ENCODE measurements around the gene IRS1. TPM values are rescaled to one million over a fixed set of nuclear protein-coding genes. Genes with fewer than 3 reads are reported as not detected.

Gene IRS1
- polyA plus RNA-seq, 1 of the 3 experiments (the other 2 are of a cell fraction): 16.5 TPM

DNA sequence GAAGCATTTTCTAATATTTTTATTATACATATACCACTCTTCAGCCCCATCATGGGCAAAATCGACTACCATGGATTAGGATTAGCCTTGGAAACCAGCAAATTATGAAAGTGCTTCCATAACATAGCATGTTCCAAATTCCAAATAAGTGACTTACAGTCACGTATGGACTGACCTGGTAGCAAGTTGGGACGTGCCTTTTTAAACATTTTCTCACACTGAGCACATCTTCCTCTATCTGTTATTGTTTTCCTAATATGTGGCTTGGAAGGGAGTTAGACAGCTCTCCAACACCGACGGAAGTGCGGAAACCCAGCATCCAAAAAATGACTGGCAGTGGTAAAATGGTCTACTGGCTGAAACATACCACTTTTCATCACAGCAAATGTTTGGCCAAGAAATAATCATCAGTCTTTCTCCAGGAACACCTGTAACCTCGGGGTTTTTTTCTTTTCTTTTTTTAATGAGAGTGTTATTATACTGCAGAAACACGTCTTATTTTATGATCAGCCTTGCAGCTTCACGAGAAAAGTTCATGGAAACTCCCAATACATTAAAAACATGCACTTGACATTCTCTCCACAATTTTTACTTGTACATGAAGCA lies 107.0 kb downstream of the IRS1 start:
- Histone ChIP-seq H3K9ac (no peak overlapping the region), H3K27me3 (ENCODE audit: insufficient read depth) (no peaks in the 10 kb centered on the region), H3K9me2 (no peaks in the 10 kb centered on the region), H3K79me2 (ENCODE audit: insufficient read depth) (no peaks in the 10 kb centered on the region), H3K4me1 (ENCODE audit: control insufficient read depth in 1 of 2, insufficient read depth in 2 of 2, low read depth in 1 of 2, low read length in 1 of 2) (peaks cover 0 to 2% of the 10 kb centered on the region in 2 experiments; a peak in 3 of 4 replicates), H3K36me3 (replicated peaks in 1 of 2; ENCODE audit: control insufficient read depth in 1 of 2, insufficient read depth in 2 of 2, low read length in 1 of 2) (no peaks in the 10 kb centered on the region), H3K4me3 (ENCODE audit: low read depth in 2 of 2, low read length in 1 of 2) (no peak overlapping the region), H3F3A (replicated peaks; ENCODE audit: insufficient read depth) (no peaks in the 10 kb centered on the region), H3K4me2 (no peak overlapping the region), H4K20me1 (ENCODE audit: insufficient read depth) (no peaks in the 10 kb centered on the region), H2AFZ (ENCODE audit: low read depth) (no peak overlapping the region), H3K27ac (ENCODE audit: low read depth in 2 of 2, low read length in 1 of 2) (no peak overlapping the region), H3K9me3 (no peaks in the 10 kb centered on the region)
- 50% methylated on average over 9 of the region's 9 CpGs for WGBS (ENCODE audit: low lambda C conversion rate)
- CTCF ChIA-PET: no interaction called here
- TF ChIP-seq, protein P1, sequence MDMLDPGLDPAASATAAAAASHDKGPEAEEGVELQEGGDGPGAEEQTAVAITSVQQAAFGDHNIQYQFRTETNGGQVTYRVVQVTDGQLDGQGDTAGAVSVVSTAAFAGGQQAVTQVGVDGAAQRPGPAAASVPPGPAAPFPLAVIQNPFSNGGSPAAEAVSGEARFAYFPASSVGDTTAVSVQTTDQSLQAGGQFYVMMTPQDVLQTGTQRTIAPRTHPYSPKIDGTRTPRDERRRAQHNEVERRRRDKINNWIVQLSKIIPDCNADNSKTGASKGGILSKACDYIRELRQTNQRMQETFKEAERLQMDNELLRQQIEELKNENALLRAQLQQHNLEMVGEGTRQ (IDR thresholded peaks at IDR 0.05; ENCODE audit: borderline replicate concordance, low read depth, low read length): no peak
- TF ChIP-seq RXRA (IDR thresholded peaks at IDR 0.05; ENCODE audit: borderline replicate concordance, low read depth): no peak
- no peak for TF ChIP-seq JUND (IDR thresholded peaks at IDR 0.05)
- no peak for TF ChIP-seq FOXM1 (IDR thresholded peaks at IDR 0.05; ENCODE audit: low read depth)
- no peak for TF ChIP-seq GABPA (IDR thresholded peaks at IDR 0.05; ENCODE audit: low read depth)
- TF ChIP-seq, protein P2, sequence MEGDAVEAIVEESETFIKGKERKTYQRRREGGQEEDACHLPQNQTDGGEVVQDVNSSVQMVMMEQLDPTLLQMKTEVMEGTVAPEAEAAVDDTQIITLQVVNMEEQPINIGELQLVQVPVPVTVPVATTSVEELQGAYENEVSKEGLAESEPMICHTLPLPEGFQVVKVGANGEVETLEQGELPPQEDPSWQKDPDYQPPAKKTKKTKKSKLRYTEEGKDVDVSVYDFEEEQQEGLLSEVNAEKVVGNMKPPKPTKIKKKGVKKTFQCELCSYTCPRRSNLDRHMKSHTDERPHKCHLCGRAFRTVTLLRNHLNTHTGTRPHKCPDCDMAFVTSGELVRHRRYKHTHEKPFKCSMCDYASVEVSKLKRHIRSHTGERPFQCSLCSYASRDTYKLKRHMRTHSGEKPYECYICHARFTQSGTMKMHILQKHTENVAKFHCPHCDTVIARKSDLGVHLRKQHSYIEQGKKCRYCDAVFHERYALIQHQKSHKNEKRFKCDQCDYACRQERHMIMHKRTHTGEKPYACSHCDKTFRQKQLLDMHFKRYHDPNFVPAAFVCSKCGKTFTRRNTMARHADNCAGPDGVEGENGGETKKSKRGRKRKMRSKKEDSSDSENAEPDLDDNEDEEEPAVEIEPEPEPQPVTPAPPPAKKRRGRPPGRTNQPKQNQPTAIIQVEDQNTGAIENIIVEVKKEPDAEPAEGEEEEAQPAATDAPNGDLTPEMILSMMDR (IDR thresholded peaks at IDR 0.05): no peak
- no peak for TF ChIP-seq CHD2 (IDR thresholded peaks at IDR 0.05; ENCODE audit: low read length, partially characterized antibody)
- no peak for TF ChIP-seq EP300 (IDR thresholded peaks at IDR 0.05; ENCODE audit: borderline replicate concordance in 1 of 2, low read depth in 1 of 2, low read length in 1 of 2)
- TF ChIP-seq NFIC (IDR thresholded peaks at IDR 0.05; ENCODE audit: borderline replicate concordance): no peak
- DNase-seq: no peak
- POLR2A ChIA-PET: no interaction called here

DNA sequence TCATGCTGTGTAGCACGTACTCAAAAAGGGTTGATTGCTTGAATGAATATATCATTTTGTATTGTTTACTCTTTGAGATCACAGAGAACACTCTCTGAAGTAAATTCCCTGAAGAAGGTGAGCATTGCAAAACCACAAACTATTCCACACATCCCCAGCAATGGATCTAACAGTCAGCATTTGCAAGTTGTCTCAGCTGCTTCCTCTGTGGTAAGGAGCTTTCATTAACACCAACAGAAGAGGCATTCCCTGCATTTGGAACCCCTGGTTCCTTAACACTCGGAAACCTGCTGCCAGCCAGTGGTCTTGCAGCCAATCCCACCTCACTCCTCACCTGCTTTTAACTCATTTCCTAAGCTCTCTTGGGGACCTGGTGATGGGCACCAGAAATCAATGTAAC lies 108.4 kb downstream of the IRS1 start:
- ChIA-PET POLR2A (interaction anchor here (0.6 kb wide), 1 partner anchor 81 kb away, joined by 6 read pairs; no protein-coding TSS in a partner anchor), CTCF (no interaction called here)
- 63% methylated on average over 2 of the region's 2 CpGs for WGBS (ENCODE audit: low lambda C conversion rate)
- no peak overlapping the region for H3K9ac ChIP-seq
- H3K4me1 ChIP-seq (ENCODE audit: control insufficient read depth in 1 of 2, insufficient read depth in 2 of 2, low read depth in 1 of 2, low read length in 1 of 2): peaks cover 0 to 2% of the 10 kb centered on the region in 2 experiments; a peak in 3 of 4 replicates
- no peaks in the 10 kb centered on the region for H3F3A ChIP-seq (replicated peaks; ENCODE audit: insufficient read depth)
- H3K9me2 ChIP-seq: no peaks in the 10 kb centered on the region
- H2AFZ ChIP-seq (ENCODE audit: low read depth): no peak overlapping the region
- no peaks in the 10 kb centered on the region for H3K9me3 ChIP-seq
- H4K20me1 ChIP-seq (ENCODE audit: insufficient read depth): no peaks in the 10 kb centered on the region
- no peaks in the 10 kb centered on the region for H3K27me3 ChIP-seq (ENCODE audit: insufficient read depth)
- TF ChIP-seq FOXM1 (IDR thresholded peaks at IDR 0.05; ENCODE audit: low read depth) (no peak), YY1 (IDR thresholded peaks at IDR 0.05; ENCODE audit: low read depth) (no peak), POLR2AphosphoS5 (IDR thresholded peaks at IDR 0.05; ENCODE audit: low read depth, low read length) (no peak), JUND (IDR thresholded peaks at IDR 0.05) (no peak), CHD2 (IDR thresholded peaks at IDR 0.05; ENCODE audit: low read length, partially characterized antibody) (no peak), ELF1 (IDR thresholded peaks at IDR 0.05) (no peak), GATA2 (CRISPR knock-in tag; IDR thresholded peaks at IDR 0.05) (no peak), TEAD4 (IDR thresholded peaks at IDR 0.05; ENCODE audit: borderline replicate concordance, insufficient read depth) (no peak), GABPA (IDR thresholded peaks at IDR 0.05; ENCODE audit: low read depth) (no peak), RAD21 (IDR thresholded peaks at IDR 0.05; ENCODE audit: low read length) (no peak), EP300 (IDR thresholded peaks at IDR 0.05; ENCODE audit: borderline replicate concordance in 1 of 2, low read depth in 1 of 2, low read length in 1 of 2) (no peak), FOSL2 (IDR thresholded peaks at IDR 0.05; ENCODE audit: borderline replicate concordance, low read depth) (no peak), RFX5 (IDR thresholded peaks at IDR 0.05; ENCODE audit: low read length) (no peak), MXI1 (IDR thresholded peaks at IDR 0.05; ENCODE audit: low read depth, low read length) (no peak), NFIC (IDR thresholded peaks at IDR 0.05; ENCODE audit: borderline replicate concordance) (no peak), EZH2phosphoT487 (IDR thresholded peaks at IDR 0.05; ENCODE audit: borderline replicate concordance, low read depth) (no peak), TAF1 (IDR thresholded peaks at IDR 0.05; ENCODE audit: borderline replicate concordance, low read depth, low read length) (no peak)
- TF ChIP-seq, protein P3, sequence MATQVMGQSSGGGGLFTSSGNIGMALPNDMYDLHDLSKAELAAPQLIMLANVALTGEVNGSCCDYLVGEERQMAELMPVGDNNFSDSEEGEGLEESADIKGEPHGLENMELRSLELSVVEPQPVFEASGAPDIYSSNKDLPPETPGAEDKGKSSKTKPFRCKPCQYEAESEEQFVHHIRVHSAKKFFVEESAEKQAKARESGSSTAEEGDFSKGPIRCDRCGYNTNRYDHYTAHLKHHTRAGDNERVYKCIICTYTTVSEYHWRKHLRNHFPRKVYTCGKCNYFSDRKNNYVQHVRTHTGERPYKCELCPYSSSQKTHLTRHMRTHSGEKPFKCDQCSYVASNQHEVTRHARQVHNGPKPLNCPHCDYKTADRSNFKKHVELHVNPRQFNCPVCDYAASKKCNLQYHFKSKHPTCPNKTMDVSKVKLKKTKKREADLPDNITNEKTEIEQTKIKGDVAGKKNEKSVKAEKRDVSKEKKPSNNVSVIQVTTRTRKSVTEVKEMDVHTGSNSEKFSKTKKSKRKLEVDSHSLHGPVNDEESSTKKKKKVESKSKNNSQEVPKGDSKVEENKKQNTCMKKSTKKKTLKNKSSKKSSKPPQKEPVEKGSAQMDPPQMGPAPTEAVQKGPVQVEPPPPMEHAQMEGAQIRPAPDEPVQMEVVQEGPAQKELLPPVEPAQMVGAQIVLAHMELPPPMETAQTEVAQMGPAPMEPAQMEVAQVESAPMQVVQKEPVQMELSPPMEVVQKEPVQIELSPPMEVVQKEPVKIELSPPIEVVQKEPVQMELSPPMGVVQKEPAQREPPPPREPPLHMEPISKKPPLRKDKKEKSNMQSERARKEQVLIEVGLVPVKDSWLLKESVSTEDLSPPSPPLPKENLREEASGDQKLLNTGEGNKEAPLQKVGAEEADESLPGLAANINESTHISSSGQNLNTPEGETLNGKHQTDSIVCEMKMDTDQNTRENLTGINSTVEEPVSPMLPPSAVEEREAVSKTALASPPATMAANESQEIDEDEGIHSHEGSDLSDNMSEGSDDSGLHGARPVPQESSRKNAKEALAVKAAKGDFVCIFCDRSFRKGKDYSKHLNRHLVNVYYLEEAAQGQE (IDR thresholded peaks at IDR 0.05; ENCODE audit: low read depth, low read length): no peak
- H3K4me2 ChIP-seq: no peak overlapping the region
- DNase-seq: no peak
- no peak overlapping the region for H3K4me3 ChIP-seq (ENCODE audit: low read depth in 2 of 2, low read length in 1 of 2)
- H3K27ac ChIP-seq (ENCODE audit: low read depth in 2 of 2, low read length in 1 of 2): no peak overlapping the region
- no peaks in the 10 kb centered on the region for H3K36me3 ChIP-seq (replicated peaks in 1 of 2; ENCODE audit: control insufficient read depth in 1 of 2, insufficient read depth in 2 of 2, low read length in 1 of 2)
- H3K79me2 ChIP-seq (ENCODE audit: insufficient read depth): no peaks in the 10 kb centered on the region
